Mucosa of descending colon (tissue), 3 donors: Measurements from ENCODE around the gene SPOCK1. TPM values are rescaled to one million over a fixed set of nuclear protein-coding genes. Genes with fewer than 3 reads are reported as not detected.

ENCODE experiments used
- ATAC-seq: fragments of 200-7000 bp; cut with Tn5 transposase; one replicate; pipeline ENCODE4 v1.9.1; 2020; ENCODE audit warnings: mild to moderate bottlenecking, moderate library complexity
- DNase-seq, 3 donors: peaks; one replicate each; pipeline ENCODE4 v3.0.0-alpha.2; 2020
- H3K36me3 ChIP-seq: fragments of 200-600 bp; one replicate; pipeline ENCODE4 v1.8.0; 2021; ENCODE audit warnings: low read depth, mild to moderate bottlenecking
- H3K4me1 ChIP-seq: fragments of 200-600 bp; one replicate; pipeline ENCODE4 v1.8.0; 2021; ENCODE audit warnings: low read depth, mild to moderate bottlenecking
- H3K4me3 ChIP-seq: fragments of 200-600 bp; one replicate; pipeline ENCODE4 v1.8.0; 2021; ENCODE audit warnings: mild to moderate bottlenecking
- H3K9me3 ChIP-seq: fragments of 200-600 bp; one replicate; pipeline ENCODE4 v1.8.0; 2021; ENCODE audit warnings: mild to moderate bottlenecking
- CTCF ChIP-seq: fragments of 200-600 bp; IDR thresholded peaks from one replicate; pipeline ENCODE4 v1.8.0; 2022; ENCODE audit warnings: antibody characterized with exemption, mild to moderate bottlenecking
- intact Hi-C, 2 donors: fragments of 100-400 bp; cut with DNase I in 1 of 2; cut with micrococcal nuclease in 1 of 2; formaldehyde crosslinking; loops; one replicate each; pipeline versions ENCODE4 v1.11.0 to v1.11.1; 2022; cut with DNase I, micrococcal nuclease
- total RNA-seq, 3 donors: library from RNA; stranded (reverse); fragmentation: NEBNext Ultra II Directional in 2 of 3; extraction: Animal tissue kit (Norgen Biotek cat#: 25700) in 2 of 3; gene quantifications; one replicate each; pipeline versions ENCODE4 v1.2.1 to v1.2.4, GENCODE V29; 2021 to 2023
- donor health status: DM: no; HTN: no; CAD: no; lungs with moderate emphysema.
- donor health status: DM: no; HTN: no; CAD: no.
- donor health status: DM: no; HTN: yes; CAD: no.

SPOCK1 gene
- total RNA-seq, 3 donors from 2014 or later: 1.8 to 55.5 (median 7.9) TPM

DNA sequence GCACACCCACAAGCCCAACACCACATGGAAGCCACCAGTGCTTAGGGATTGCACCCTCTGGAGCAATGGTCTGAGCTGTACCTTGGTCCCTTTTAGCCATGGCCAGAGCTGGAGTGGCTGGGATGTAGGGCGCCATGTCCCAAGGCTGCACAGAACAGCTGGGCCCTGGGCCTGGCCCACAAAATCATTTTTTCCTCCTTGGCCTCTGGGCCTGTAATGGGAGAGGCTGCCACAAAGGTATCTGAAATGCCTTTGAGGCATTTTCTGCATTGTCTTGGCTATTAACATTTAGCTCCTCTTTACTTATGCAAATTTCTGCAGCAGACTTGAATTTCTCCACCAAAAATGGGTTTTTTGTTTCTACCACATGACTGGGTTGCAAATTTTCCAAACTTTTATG lies 117.6 kb downstream of the SPOCK1 start:
- DNase-seq (no peak), ATAC-seq (no peak)
- no peak overlapping the region for H3K4me3 ChIP-seq
- TF ChIP-seq CTCF: no peak
- H3K9me3 ChIP-seq: peaks cover 5% of the 10 kb centered on the region
- intact Hi-C loops: no loop called here
- no peaks in the 10 kb centered on the region for H3K4me1 ChIP-seq
- H3K36me3 ChIP-seq: no peaks in the 10 kb centered on the region

GRCh38 chr5:137379555-137380286 lies 119.4 kb downstream of the SPOCK1 start:
- no peaks in the 10 kb centered on the region for H3K4me1 ChIP-seq
- no peak for TF ChIP-seq CTCF
- ATAC-seq (no peak), DNase-seq (no peak)
- H3K36me3 ChIP-seq: no peaks in the 10 kb centered on the region
- intact Hi-C loops: no loop called here
- no peak overlapping the region for H3K4me3 ChIP-seq
- peaks cover 5% of the 10 kb centered on the region for H3K9me3 ChIP-seq

GRCh38 chr5:137375741-137376526 lies 123.2 kb downstream of the SPOCK1 start:
- no peak for DNase-seq

DNA sequence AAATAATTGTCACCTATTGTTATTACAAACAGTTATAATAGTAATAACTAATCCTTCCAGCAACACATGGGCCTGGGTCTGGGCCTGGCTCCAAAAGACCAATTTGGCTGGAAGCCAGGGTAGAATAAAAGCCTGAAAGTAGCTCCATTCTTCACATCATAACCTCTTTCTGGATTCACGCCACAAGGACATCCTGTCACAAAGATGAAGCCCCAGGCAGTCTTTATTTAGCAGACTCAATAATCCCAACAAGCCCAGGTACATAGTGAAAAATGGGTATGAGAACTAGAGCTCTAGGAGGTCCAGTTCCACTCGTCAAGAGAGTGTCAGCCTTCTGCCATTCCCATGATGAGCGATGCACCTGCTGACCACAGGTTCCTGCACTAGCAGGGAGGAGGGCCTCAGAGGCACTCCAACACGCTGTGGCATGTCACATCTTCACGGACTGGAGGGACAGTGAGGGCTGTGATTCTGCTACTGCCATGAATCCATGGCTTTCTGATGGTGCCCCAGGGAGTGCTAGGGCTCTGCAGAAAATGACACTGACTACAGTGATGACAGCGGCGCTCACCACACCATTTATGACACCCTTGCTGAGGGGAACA lies 124.9 kb downstream of the SPOCK1 start:
- no peak for TF ChIP-seq CTCF
- intact Hi-C loops: no loop called here
- Histone ChIP-seq H3K4me1 (no peaks in the 10 kb centered on the region), H3K9me3 (no peaks in the 10 kb centered on the region), H3K4me3 (no peak overlapping the region), H3K36me3 (no peaks in the 10 kb centered on the region)
- no peak for ATAC-seq
- DNase-seq: no peak

More at GRCh38 chr5:137375741-137376526, 123.2 kb downstream of the SPOCK1 start:
- no peak for TF ChIP-seq CTCF
- H3K36me3 ChIP-seq: no peaks in the 10 kb centered on the region
- ATAC-seq: no peak
- H3K4me3 ChIP-seq: no peak overlapping the region
- H3K4me1 ChIP-seq: no peaks in the 10 kb centered on the region
- intact Hi-C loops: no loop called here
- no peaks in the 10 kb centered on the region for H3K9me3 ChIP-seq

GRCh38 chr5:137372773-137373160 lies 126.4 kb downstream of the SPOCK1 start:
- Histone ChIP-seq H3K36me3 (no peaks in the 10 kb centered on the region), H3K4me1 (no peaks in the 10 kb centered on the region), H3K4me3 (no peak overlapping the region), H3K9me3 (no peaks in the 10 kb centered on the region)
- no peak for ATAC-seq
- DNase-seq: no peak
- TF ChIP-seq CTCF: no peak
- intact Hi-C loops: no loop called here
